D341Med (cell line): ENCODE results near the gene WNT9B.

Experiments used
- DNase-seq: peaks from one replicate; pipeline ENCODE4 v3.0.0; 2012; ENCODE audit warnings: low spot score

The WNT9B gene

DNA sequence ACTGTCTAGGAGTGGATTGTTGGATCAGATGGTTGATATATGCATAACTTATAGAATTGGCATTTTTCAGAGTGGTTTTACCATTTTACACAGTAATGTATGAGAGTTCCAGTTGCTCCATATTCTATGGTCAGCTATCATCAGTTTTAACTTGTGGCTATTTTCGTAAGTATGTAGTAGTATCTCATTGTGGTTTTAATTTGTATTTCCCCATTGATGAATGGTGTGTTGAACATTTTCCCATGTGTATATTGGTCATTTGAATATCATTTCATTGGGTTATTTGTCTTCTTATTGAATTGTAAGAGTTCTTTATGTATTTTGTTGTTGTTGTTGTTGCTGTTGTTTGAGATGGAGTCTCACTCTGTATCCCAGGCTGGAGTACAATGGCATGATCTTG, 6.2 kb downstream of the WNT9B start:
- no peak for DNase-seq

GRCh38 chr17:46859996-46860395, 8.6 kb downstream of the WNT9B start:
- no peak for DNase-seq

- no peak for DNase-seq
Observed at GRCh38 chr17:46862949-46863348, 11.6 kb downstream of the WNT9B start.

DNA sequence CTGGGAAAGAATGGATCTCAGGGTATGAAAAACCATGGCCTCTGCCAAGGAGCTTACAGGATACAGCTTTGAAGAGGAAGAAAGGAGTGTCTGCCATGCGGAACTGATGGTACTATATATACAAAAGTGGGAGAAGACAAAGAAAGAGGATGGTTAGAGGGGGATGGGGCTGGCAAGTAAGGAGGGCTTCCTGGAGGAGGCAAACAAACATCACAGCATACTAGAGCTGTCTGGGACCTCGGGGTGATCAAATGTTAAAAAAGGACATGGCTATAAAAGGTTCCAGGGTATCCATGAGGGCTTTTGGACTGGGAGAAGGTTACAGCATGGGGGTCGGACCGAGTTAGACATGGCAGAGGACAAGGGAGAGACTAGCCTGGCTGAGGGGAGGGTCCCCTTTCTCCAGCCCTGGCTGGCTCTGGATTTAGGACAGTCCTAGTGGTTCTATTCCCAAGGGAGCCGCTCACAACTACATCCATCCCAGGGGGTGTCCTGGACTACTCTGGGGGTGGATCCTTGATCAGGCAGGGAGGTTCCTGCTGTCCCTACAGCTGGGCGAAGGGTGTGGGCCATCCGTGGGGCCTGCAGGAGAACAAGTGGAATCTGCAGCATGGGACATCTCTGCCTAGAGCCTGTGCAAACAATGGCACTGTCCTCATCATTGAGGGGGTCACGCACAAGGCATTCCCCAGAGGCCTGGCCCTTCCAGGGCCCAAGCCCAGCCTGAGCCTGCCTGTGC, 12.2 kb downstream of the WNT9B start:
- DNase-seq = no peak

DNA sequence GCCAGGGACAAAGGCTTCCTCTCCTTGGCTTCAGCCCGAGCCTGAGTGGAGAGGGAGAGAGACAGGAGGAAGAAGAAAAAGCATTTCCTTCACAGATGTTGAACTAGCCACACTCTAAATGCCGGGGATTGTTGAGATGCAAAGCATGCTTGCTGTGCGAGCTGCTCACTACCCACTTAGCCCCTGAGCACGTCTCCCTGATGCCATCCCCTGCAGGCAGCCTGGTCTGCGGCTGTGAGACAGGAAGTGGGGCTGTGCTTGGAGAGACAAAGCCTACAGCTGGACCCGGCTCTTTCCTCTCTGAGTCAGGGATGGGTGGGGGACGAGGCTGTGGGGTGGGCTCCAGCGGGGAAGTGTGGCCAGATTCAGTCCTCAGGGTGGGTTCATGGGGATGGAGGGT, 13.7 kb downstream of the WNT9B start:
- DNase-seq = no peak

GRCh38 chr17:46866325-46866724, 14.9 kb downstream of the WNT9B start:
- no peak for DNase-seq

DNA sequence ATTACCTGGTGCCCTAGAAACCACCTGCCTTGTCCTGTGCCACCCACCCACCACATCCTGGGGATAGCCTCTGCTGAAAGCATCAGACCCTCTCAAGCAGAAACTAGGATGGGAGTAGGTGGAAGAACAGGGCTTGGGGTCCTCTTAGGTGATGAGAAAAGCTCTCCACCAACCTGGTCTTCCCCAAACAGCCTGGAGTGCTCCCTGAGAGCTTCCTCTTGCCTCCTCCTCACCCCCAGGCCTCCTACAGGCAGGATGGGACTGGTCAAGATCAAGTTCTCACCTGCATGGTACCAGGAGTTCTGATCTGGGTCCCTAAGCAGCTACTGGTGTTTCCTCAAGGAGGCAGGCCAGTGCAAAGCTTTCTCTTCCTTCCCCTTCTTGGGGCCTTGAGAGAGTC, 15.4 kb downstream of the WNT9B start:
- DNase-seq = no peak

DNA sequence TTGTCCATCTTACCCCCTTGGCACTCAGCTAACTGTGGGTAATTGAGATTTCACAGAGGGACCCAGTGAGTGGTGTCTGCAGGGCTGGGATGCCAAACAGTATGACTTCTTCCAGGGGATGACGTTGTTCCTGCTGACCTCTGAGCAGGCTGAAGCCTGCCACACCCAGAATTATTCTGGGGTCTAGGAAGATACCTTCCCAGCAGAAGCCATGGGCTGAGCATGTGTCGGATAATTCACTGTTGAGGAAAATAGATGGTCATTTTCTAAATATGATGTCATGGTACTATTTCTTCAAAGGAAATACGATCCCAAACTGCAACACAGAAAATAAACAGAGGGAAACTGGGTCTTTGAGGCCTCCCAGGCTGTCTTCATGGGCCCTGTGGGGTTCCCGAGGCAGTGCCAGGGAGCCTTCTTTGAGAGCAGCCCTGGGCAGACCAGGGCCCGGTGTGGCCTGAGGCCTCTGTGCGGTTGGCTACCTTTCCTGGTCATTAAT, 17.4 kb downstream of the WNT9B start:
- DNase-seq = no peak

DNA sequence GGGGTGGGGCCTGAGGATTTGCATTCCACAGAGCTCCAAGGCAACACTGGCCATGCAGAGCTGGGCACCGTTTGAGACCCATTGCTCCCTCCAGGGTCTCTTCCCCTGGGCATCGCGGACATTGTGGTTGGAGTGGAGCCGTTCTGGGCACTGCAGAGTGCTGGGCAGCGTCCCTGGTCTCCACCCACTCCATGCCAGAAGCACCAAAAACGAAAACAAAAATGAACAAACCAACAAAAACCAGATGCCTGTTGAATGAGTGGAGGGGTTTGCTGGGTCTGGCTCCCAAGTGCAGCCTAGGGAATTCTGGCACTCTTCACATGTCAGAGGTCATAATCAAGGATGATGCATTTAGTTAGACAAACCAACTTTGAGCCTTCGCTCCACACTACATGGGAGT, 17.9 kb downstream of the WNT9B start:
- no peak for DNase-seq

- DNase-seq = no peak
Observed at GRCh38 chr17:46869975-46870803, 18.8 kb downstream of the WNT9B start.

DNA sequence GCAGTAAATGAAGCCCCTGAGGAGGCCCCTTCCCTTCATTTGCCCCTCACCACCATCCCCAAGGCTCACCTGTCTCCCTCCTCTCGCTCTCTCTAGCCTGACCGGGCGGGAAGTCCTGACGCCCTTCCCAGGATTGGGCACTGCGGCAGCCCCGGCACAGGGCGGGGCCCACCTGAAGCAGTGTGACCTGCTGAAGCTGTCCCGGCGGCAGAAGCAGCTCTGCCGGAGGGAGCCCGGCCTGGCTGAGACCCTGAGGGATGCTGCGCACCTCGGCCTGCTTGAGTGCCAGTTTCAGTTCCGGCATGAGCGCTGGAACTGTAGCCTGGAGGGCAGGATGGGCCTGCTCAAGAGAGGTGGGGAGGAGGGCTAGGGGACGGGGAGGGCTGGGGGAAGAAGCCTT, 21.0 kb downstream of the WNT9B start:
- DNase-seq = no peak

- no peak for DNase-seq
Observed at GRCh38 chr17:46873941-46874645, 22.7 kb downstream of the WNT9B start.

DNA sequence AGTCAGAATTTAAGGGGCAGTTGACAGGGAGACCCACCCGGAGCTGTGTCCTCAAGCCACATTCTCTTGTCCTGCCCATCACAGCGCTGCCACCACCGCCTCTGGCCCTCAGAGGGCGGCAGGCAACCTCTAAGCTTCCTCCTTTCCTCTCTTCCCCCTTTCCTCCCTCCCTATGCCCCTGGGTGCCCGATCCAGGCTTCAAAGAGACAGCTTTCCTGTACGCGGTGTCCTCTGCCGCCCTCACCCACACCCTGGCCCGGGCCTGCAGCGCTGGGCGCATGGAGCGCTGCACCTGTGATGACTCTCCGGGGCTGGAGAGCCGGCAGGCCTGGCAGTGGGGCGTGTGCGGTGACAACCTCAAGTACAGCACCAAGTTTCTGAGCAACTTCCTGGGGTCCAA, 23.5 kb downstream of the WNT9B start:
- no peak for DNase-seq

DNA sequence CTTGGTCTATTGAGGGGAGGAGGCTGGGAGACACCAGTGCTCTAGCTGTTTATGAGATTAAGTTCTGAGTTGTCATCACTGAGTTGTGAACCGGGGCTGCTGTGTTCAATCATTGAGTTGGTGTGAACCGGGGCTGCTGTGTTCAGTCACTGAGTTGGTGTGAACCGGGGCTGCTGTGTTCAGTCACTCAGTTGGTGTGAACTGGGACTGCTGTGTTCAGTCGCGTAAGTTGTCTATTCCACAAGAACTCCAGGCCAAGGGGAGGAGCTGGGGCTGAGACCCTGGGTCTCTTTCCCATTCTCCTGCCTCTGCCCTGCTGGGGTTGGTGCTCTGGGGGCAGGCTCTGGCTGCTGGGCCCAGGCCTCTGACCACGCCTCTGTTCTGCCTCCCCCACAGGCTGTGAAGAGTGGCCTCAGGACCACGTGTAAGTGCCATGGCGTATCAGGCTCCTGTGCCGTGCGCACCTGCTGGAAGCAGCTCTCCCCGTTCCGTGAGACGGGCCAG, 24.5 kb downstream of the WNT9B start:
- no peak for DNase-seq

GRCh38 chr17:46876353-46876887, 25.0 kb downstream of the WNT9B start:
- peak; percentile 78 for DNase-seq

- DNase-seq = no peak
Observed at GRCh38 chr17:46876926-46877325, 25.5 kb downstream of the WNT9B start.

- DNase-seq = no peak
Observed at GRCh38 chr17:46877466-46877865, 26.1 kb downstream of the WNT9B start.

DNA sequence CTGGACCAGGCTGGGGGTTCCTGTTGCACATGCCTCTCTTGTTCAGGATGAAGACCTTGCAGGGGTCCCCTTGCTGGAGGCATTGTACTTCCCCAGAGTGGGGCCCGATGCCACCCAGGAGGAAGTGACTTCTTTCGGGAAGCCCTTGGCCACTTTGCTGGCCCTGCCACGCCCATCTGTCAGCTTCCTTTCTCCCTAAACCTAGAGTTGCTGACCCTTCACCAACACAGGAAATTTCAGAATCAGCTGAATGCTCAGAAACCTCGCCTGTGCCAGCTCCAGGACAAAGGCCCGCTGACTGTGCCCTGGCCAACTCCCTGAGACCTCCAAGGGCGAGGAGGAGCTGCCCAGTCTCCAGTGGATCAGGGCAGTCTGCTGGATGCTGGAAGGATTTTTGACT, 26.7 kb downstream of the WNT9B start:
- no peak for DNase-seq

- no peak for DNase-seq
Observed at GRCh38 chr17:46879101-46879500, 27.7 kb downstream of the WNT9B start.

DNA sequence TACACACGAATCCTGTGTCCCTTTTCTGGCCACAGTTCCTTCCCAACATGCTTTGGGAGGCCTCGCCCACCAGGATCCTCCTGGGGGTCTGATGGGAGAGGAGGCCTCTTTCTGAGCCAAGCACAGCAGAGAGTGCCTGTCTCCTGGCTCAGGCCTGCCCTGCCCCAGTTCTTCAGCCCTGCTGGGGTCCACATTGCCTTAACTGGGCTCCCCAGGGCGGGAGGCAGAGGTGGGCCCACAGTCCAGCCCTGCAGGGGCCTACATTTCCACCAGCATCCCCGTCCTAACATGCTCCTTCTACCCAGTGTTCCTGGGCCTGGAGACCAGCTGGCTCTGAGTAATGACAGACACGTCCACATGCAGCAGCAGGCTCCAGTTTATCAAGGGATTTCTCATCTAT, 29.6 kb downstream of the WNT9B start:
- no peak for DNase-seq

DNA sequence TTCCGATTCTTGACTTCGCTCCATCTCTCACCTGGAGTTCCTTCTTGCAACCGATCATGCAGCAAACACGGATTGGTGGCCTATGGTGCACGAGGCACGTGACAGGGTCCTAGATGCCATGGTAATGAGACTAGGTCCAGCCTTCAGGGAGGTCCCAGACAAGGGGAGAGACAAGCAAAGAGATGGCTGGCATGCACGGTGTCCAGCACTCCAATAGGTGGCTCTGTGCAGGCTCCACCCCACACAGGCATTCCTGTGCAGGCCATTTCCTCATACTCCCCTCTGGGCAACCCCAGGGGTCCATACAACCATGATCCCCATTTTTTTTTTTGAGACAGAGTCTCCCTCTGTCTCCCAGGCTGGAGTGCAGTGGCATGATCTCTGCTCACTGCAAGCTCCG, 31.3 kb downstream of the WNT9B start:
- DNase-seq = no peak

GRCh38 chr17:46883871-46884520, 32.6 kb downstream of the WNT9B start:
- no peak for DNase-seq
